ENCODE results near the gene EVPLL. TPM values are rescaled to one million over a fixed set of nuclear protein-coding genes. Genes with fewer than 3 reads are reported as not detected.
"Not testable (repeated sequence)": the region's sequence is repeated elsewhere in the genome, so short reads cannot be mapped to it uniquely, and the experiment has no call there.

The EVPLL gene
- total and polyA plus RNA-seq, 7 experiments from 2014 or later = 0.46 TPM; not detected in 6

- H3K9me3 ChIP-seq (ENCODE audit: control insufficient read depth in 2 of 3, low read length in 3 of 3); intact Hi-C loops (cut with micrococcal nuclease); H3K9me3 Mint-ChIP-seq; DNase-seq; H3K4me1 ChIP-seq (ENCODE audit: control insufficient read depth in 2 of 2, insufficient read depth in 2 of 2, low read length in 2 of 2); H3K27me3 Mint-ChIP-seq; H3K27me3 ChIP-seq (ENCODE audit: control insufficient read depth in 2 of 2, insufficient read depth in 2 of 2, low read length in 2 of 2); POLR2A ChIA-PET; H3K36me3 Mint-ChIP-seq; CTCF ChIA-PET; H3K36me3 ChIP-seq (ENCODE audit: control insufficient read depth in 2 of 3, insufficient read depth in 3 of 3, low read length in 3 of 3): not testable (repeated sequence)
- Mint-ChIP-seq H3K4me3 (peak overlapping the region in 2 of 10 donors; percentile 92 to 100), H3K4me1 (peaks cover 13 to 34% (median 27%) of the 10 kb centered on the region in 7 donors), H3K27ac (peak overlapping the region in 2 of 9 donors; percentile 93 to 94)
- Histone ChIP-seq H3K4me3 (ENCODE audit: low read length) (peak overlapping the region; percentile 71), H3K27ac (ENCODE audit: low read depth, low read length) (peak overlapping the region; percentile 61)
- peak; percentile 97 for ATAC-seq
These were observed 34.5 kb downstream of the EVPLL start for GRCh38 chr17:18412001-18412538.

GRCh38 chr17:18421521-18421920 lies 43.9 kb downstream of the EVPLL start:
- H3K4me3 Mint-ChIP-seq; H3K4me1 Mint-ChIP-seq; CTCF ChIA-PET; intact Hi-C loops (cut with micrococcal nuclease); H3K4me1 ChIP-seq (ENCODE audit: control insufficient read depth in 2 of 2, insufficient read depth in 2 of 2, low read length in 2 of 2); H3K27me3 ChIP-seq (ENCODE audit: control insufficient read depth in 2 of 2, insufficient read depth in 2 of 2, low read length in 2 of 2); H3K4me3 ChIP-seq (ENCODE audit: low read length); H3K27me3 Mint-ChIP-seq; H3K27ac ChIP-seq (ENCODE audit: low read depth, low read length); H3K27ac Mint-ChIP-seq; H3K36me3 ChIP-seq (ENCODE audit: control insufficient read depth in 2 of 3, insufficient read depth in 3 of 3, low read length in 3 of 3); ATAC-seq; H3K9me3 Mint-ChIP-seq; H3K9me3 ChIP-seq (ENCODE audit: control insufficient read depth in 2 of 3, low read length in 3 of 3); POLR2A ChIA-PET; H3K36me3 Mint-ChIP-seq; DNase-seq: not testable (repeated sequence)

GRCh38 chr17:18422464-18422863 lies 44.9 kb downstream of the EVPLL start:
- H3K27ac Mint-ChIP-seq; H3K36me3 Mint-ChIP-seq; H3K9me3 ChIP-seq (ENCODE audit: control insufficient read depth in 2 of 3, low read length in 3 of 3); ATAC-seq; H3K36me3 ChIP-seq (ENCODE audit: control insufficient read depth in 2 of 3, insufficient read depth in 3 of 3, low read length in 3 of 3); H3K4me1 ChIP-seq (ENCODE audit: control insufficient read depth in 2 of 2, insufficient read depth in 2 of 2, low read length in 2 of 2); POLR2A ChIA-PET; intact Hi-C loops (cut with micrococcal nuclease); H3K4me1 Mint-ChIP-seq; H3K9me3 Mint-ChIP-seq; DNase-seq; H3K4me3 ChIP-seq (ENCODE audit: low read length); H3K27me3 Mint-ChIP-seq; H3K27ac ChIP-seq (ENCODE audit: low read depth, low read length); CTCF ChIA-PET; H3K4me3 Mint-ChIP-seq; H3K27me3 ChIP-seq (ENCODE audit: control insufficient read depth in 2 of 2, insufficient read depth in 2 of 2, low read length in 2 of 2): not testable (repeated sequence)

GRCh38 chr17:18423015-18423414 lies 45.4 kb downstream of the EVPLL start:
- H3K9me3 ChIP-seq (ENCODE audit: control insufficient read depth in 2 of 3, low read length in 3 of 3); H3K4me3 Mint-ChIP-seq; intact Hi-C loops (cut with micrococcal nuclease); POLR2A ChIA-PET; H3K36me3 ChIP-seq (ENCODE audit: control insufficient read depth in 2 of 3, insufficient read depth in 3 of 3, low read length in 3 of 3); H3K4me1 Mint-ChIP-seq; H3K27ac Mint-ChIP-seq; H3K4me1 ChIP-seq (ENCODE audit: control insufficient read depth in 2 of 2, insufficient read depth in 2 of 2, low read length in 2 of 2); H3K27me3 Mint-ChIP-seq; CTCF ChIA-PET; H3K27me3 ChIP-seq (ENCODE audit: control insufficient read depth in 2 of 2, insufficient read depth in 2 of 2, low read length in 2 of 2); H3K27ac ChIP-seq (ENCODE audit: low read depth, low read length); H3K9me3 Mint-ChIP-seq; H3K36me3 Mint-ChIP-seq; DNase-seq; ATAC-seq; H3K4me3 ChIP-seq (ENCODE audit: low read length): not testable (repeated sequence)

GRCh38 chr17:18425593-18425992 lies 48.0 kb downstream of the EVPLL start:
- intact Hi-C loops (cut with micrococcal nuclease); H3K27me3 Mint-ChIP-seq; H3K27me3 ChIP-seq (ENCODE audit: control insufficient read depth in 2 of 2, insufficient read depth in 2 of 2, low read length in 2 of 2); H3K36me3 ChIP-seq (ENCODE audit: control insufficient read depth in 2 of 3, insufficient read depth in 3 of 3, low read length in 3 of 3); H3K9me3 Mint-ChIP-seq; H3K36me3 Mint-ChIP-seq; H3K4me3 ChIP-seq (ENCODE audit: low read length); CTCF ChIA-PET; ATAC-seq; DNase-seq; H3K9me3 ChIP-seq (ENCODE audit: control insufficient read depth in 2 of 3, low read length in 3 of 3); H3K27ac Mint-ChIP-seq; H3K4me1 ChIP-seq (ENCODE audit: control insufficient read depth in 2 of 2, insufficient read depth in 2 of 2, low read length in 2 of 2); H3K4me1 Mint-ChIP-seq; POLR2A ChIA-PET; H3K4me3 Mint-ChIP-seq; H3K27ac ChIP-seq (ENCODE audit: low read depth, low read length): not testable (repeated sequence)

GRCh38 chr17:18426639-18427038 lies 49.1 kb downstream of the EVPLL start:
- H3K4me1 ChIP-seq (ENCODE audit: control insufficient read depth in 2 of 2, insufficient read depth in 2 of 2, low read length in 2 of 2); H3K36me3 ChIP-seq (ENCODE audit: control insufficient read depth in 2 of 3, insufficient read depth in 3 of 3, low read length in 3 of 3); H3K9me3 Mint-ChIP-seq; CTCF ChIA-PET; H3K4me1 Mint-ChIP-seq; DNase-seq; H3K9me3 ChIP-seq (ENCODE audit: control insufficient read depth in 2 of 3, low read length in 3 of 3); POLR2A ChIA-PET; ATAC-seq; H3K4me3 Mint-ChIP-seq; H3K27me3 Mint-ChIP-seq; H3K4me3 ChIP-seq (ENCODE audit: low read length); H3K27ac Mint-ChIP-seq; H3K36me3 Mint-ChIP-seq; H3K27me3 ChIP-seq (ENCODE audit: control insufficient read depth in 2 of 2, insufficient read depth in 2 of 2, low read length in 2 of 2); H3K27ac ChIP-seq (ENCODE audit: low read depth, low read length); intact Hi-C loops (cut with micrococcal nuclease): not testable (repeated sequence)

- H3K4me3 Mint-ChIP-seq; intact Hi-C loops (cut with micrococcal nuclease); H3K27ac Mint-ChIP-seq; POLR2A ChIA-PET; H3K27ac ChIP-seq (ENCODE audit: low read depth, low read length); ATAC-seq; CTCF ChIA-PET; H3K27me3 Mint-ChIP-seq; H3K4me1 Mint-ChIP-seq; H3K4me3 ChIP-seq (ENCODE audit: low read length); DNase-seq; H3K4me1 ChIP-seq (ENCODE audit: control insufficient read depth in 2 of 2, insufficient read depth in 2 of 2, low read length in 2 of 2); H3K9me3 Mint-ChIP-seq; H3K9me3 ChIP-seq (ENCODE audit: control insufficient read depth in 2 of 3, low read length in 3 of 3); H3K36me3 Mint-ChIP-seq; H3K36me3 ChIP-seq (ENCODE audit: control insufficient read depth in 2 of 3, insufficient read depth in 3 of 3, low read length in 3 of 3); H3K27me3 ChIP-seq (ENCODE audit: control insufficient read depth in 2 of 2, insufficient read depth in 2 of 2, low read length in 2 of 2): not testable (repeated sequence)
These were observed 54.6 kb downstream of the EVPLL start for GRCh38 chr17:18432206-18432605.

Measured in naive thymus-derived CD4-positive, alpha-beta T cell (primary cell).